Chondrocyte (in vitro differentiated cells): ENCODE data around the gene PRDM7. TPM values are rescaled to one million over a fixed set of nuclear protein-coding genes. Genes with fewer than 3 reads are reported as not detected.
"Not testable (repeated sequence)": the region's sequence is repeated elsewhere in the genome, so short reads cannot be mapped to it uniquely, and the experiment has no call there.

ENCODE experiments used
- DNase-seq: peaks from one replicate; pipeline ENCODE4 v3.0.0; 2021; ENCODE audit warnings: mixed read lengths, low spot score
- H3K27ac Mint-ChIP-seq: one replicate; pipeline ENCODE4 v1.8.0; 2021; ENCODE audit warnings: mild to moderate bottlenecking, moderate library complexity, mixed read lengths; ENCODE audit not compliant: unreplicated experiment
- H3K27me3 Mint-ChIP-seq: 2 replicates; pipeline ENCODE4 v1.8.0; 2021; ENCODE audit warnings: low read depth, mixed read lengths
- H3K36me3 Mint-ChIP-seq: 2 replicates; pipeline ENCODE4 v1.8.0; 2021; ENCODE audit warnings: low read depth, mixed read lengths
- H3K4me1 Mint-ChIP-seq: 2 replicates; pipeline ENCODE4 v1.8.0; 2021; ENCODE audit warnings: low read depth, mild to moderate bottlenecking, mixed read lengths
- H3K4me3 Mint-ChIP-seq: one replicate; pipeline ENCODE4 v1.8.0; 2021; ENCODE audit warnings: mild to moderate bottlenecking, moderate library complexity, mixed read lengths; ENCODE audit not compliant: unreplicated experiment
- H3K9me3 Mint-ChIP-seq: 2 replicates; pipeline ENCODE4 v1.8.0; 2021; ENCODE audit warnings: low read depth, mixed read lengths
- CTCF ChIP-seq: fragments of 200-600 bp; sonication (generic); IDR thresholded peaks from 2 replicates; pipeline ENCODE4 v1.5.0; 2021; ENCODE audit warnings: antibody characterized with exemption, mild to moderate bottlenecking, moderate library complexity
- total RNA-seq: library from RNA; stranded (reverse); gene quantifications from 3 replicates; pipeline ENCODE4 v1.2.1, GENCODE V29; 2021

Gene PRDM7
- total RNA-seq, 1 donor from 2014 or later: not detected

DNA sequence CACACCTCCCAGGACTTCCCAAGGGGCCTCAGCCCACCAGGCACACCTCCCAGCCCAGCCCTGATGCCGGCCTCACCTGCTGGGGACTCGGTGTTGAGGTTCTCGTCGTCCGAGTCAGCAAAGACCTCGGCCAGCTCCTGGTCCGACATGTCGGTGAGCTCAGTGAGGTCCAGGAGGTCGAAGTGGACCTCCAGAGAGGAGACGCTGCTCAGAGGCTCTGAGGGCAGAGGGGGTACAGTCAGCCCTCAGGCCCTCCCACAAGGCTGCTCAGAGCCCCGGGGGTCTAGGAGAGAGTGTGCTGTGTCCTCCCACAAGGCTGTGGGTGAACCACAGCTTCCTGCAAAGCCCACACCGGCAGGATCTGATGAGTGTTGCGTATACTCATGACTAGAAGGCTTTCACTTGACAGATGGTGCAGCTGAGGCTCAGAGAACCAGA, 68.4 kb downstream of the PRDM7 start:
- no peak for DNase-seq
- TF ChIP-seq CTCF: no peak
- Mint-ChIP-seq H3K9me3 (no peaks in the 10 kb centered on the region), H3K36me3 (no peaks in the 10 kb centered on the region), H3K27ac (no peak overlapping the region), H3K4me3 (no peak overlapping the region), H3K4me1 (no peaks in the 10 kb centered on the region), H3K27me3 (no peaks in the 10 kb centered on the region)

DNA sequence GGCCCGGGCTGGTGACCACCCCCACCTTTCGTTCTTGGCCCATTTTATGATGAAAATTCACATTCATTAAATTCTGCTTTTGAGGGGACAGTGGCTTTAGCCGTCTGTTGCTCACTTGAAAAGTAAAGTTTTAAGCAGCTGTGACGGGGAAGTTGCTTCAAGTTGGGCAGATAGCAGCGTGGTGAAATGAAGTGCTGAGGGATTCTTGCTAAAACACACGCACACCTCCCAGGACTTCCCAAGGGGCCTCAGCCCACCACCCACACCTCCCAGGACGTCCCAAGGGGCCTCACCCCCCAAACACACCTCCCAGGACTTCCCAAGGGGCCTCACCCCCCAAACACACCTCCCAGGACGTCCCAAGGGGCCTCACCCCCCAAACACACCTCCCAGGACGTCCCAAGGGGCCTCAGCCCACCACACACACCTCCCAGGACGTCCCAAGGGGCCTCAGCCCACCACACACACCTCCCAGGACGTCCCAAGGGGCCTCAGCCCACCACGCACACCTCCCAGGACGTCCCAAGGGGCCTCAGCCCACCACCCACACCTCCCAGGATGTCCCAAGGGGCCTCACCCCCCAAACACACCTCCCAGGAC, 69.4 kb downstream of the PRDM7 start:
- not testable (repeated sequence) for H3K4me3 Mint-ChIP-seq, H3K36me3 Mint-ChIP-seq, DNase-seq, H3K27me3 Mint-ChIP-seq, H3K9me3 Mint-ChIP-seq, H3K4me1 Mint-ChIP-seq, H3K27ac Mint-ChIP-seq

GRCh38 chr16:90007015-90007414, 70.1 kb downstream of the PRDM7 start:
- Mint-ChIP-seq H3K27ac (no peak overlapping the region), H3K4me1 (no peaks in the 10 kb centered on the region), H3K36me3 (no peaks in the 10 kb centered on the region), H3K9me3 (no peaks in the 10 kb centered on the region), H3K27me3 (no peaks in the 10 kb centered on the region), H3K4me3 (no peak overlapping the region)
- no peak for TF ChIP-seq CTCF
- no peak for DNase-seq

Other genes with a start within 250 kb of the PRDM7 start
- gene SPIRE2, start 248.9 kb downstream of the PRDM7 start, total RNA-seq: 1.4 to 3.2 TPM (median 1.4 TPM) in 3 replicates
- gene TCF25, start 203.7 kb downstream of the PRDM7 start, total RNA-seq: 200 to 237 TPM (median 212 TPM) in 3 replicates
- 3.2 to 7.9 TPM (median 4.2 TPM) in 3 replicates for gene MC1R, start 158.5 kb downstream of the PRDM7 start, total RNA-seq
- 97.1 to 117 TPM (median 104 TPM) in 3 replicates for gene TUBB3, start 154.0 kb downstream of the PRDM7 start, total RNA-seq
- gene DEF8, start 128.6 kb downstream of the PRDM7 start, total RNA-seq: 69.0 to 77.4 TPM (median 70.4 TPM) in 3 replicates
- 2.8 to 3.7 TPM (median 3.0 TPM) in 3 replicates for gene DBNDD1, start 57.9 kb downstream of the PRDM7 start, total RNA-seq